IPS-18c (cell line): Measurements from ENCODE around the gene UBTD1.

ENCODE experiments used
- H3K4me3 ChIP-seq: 2 replicates; pipeline ENCODE4 v1.7.0; 2013; ENCODE audit warnings: low read depth, mild to moderate bottlenecking, low read length, moderate library complexity; ENCODE audit not compliant: insufficient read depth
- H3K9me3 ChIP-seq: one replicate; pipeline ENCODE4 v1.6.1; 2013; ENCODE audit warnings: mild to moderate bottlenecking, low read length, moderate library complexity; ENCODE audit not compliant: control insufficient read depth, insufficient read depth

UBTD1 gene

DNA sequence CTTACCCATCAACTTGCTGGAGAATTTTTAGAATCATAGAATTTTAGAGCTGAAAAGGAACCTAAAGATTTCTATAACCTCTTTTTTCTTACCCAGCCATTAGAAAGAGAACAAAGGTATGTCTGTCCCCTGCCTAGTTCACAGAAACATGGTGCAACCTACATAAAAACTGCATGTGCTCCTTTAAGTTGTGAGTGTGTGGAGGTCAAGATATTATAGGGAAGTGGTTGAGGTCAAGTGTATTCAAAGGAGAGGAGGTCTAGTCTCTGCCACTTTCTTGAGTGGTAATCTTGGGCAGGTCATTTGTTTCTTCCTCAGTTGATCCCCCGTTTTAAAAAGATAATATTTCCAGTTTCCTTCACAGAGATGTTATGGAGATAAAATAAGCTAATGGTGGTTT is 6.4 kb downstream of the UBTD1 start:
- Histone ChIP-seq H3K4me3 (no peak overlapping the region), H3K9me3 (no peaks in the 10 kb centered on the region)

DNA sequence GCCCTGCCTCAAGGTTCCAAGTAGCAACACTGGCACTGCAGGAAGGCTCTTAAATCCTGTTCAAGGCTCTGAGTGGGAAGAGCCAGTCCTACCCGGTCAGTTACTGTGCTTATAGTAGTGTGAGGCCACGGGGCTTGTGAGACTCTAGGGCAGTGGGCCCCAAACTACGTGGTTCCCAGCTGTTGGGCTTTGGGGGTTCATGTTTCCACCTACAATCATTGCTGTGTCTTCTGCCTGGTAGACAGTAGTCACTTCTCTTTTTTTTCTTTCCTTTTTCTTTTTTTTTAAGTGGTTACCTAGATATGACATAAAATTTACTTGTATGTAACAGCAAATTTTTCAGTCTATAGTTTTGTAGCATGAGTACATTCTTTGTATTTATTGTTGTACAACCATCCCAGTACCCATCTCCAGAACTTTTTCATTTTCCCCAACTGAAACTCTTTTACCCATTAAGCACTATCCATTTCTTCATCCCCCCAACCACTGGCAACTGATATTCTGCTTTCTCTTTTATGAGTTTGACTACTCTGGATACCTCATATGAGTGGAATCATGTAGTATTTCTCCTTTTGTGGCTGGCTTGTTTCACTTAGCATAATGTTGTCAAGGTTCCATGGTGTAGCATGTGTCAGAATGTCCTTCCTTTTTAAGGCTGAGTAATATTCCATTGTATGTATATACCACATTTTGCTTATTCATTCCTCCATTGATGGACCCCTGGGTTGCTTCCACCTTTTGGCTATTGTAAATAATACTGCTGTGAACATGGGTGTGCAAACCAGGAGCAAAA is 7.7 kb downstream of the UBTD1 start:
- H3K4me3 ChIP-seq = no peak overlapping the region
- no peaks in the 10 kb centered on the region for H3K9me3 ChIP-seq

DNA sequence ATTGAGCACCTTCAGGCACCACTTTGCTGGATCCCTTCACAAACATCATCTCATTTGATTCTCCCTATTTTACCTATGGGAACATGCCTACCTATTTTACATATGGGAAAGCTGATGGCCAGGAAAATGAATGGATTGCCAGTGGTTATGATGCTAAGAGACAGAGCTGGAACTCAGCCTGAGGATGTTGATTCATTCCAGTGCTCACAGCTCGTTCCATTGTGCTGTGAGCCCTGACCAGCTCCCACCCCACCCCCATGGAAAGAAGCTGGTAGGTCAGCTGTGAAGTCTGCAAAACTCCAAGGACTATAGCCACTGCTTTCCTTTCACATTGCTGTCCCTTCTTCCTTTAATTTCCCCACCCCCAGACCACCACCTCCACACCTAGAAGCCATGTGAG is 9.6 kb downstream of the UBTD1 start:
- H3K9me3 ChIP-seq = no peaks in the 10 kb centered on the region
- H3K4me3 ChIP-seq = no peak overlapping the region; the same call in 1 of the 2 replicates

DNA sequence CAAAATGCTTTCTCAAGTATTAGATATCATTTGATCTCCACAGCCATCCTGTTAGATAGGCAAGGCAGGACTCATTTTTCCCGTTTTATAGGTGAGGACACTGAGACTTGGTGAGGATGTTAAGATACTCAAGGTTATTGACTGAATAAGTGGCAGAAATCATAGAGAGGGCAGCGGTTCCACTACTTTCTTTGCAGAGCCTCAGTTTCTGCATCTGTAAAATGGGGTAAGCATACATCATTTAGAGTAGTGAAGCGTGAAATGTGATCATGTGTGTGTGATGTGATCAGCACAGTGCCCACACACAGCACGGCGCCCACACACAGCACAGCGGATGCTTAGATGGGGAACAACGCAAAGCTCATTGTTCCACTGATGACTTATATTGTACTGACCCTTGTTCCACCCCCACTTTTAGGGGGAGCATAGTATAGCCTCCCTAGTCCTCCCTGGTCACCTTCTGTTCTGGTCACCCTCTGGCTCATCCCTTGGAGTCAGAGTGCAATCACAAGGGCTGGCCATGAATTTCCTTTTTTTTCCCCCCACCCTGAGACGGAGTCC is 10.5 kb downstream of the UBTD1 start:
- no peak overlapping the region for H3K4me3 ChIP-seq
- H3K9me3 ChIP-seq = no peaks in the 10 kb centered on the region

DNA sequence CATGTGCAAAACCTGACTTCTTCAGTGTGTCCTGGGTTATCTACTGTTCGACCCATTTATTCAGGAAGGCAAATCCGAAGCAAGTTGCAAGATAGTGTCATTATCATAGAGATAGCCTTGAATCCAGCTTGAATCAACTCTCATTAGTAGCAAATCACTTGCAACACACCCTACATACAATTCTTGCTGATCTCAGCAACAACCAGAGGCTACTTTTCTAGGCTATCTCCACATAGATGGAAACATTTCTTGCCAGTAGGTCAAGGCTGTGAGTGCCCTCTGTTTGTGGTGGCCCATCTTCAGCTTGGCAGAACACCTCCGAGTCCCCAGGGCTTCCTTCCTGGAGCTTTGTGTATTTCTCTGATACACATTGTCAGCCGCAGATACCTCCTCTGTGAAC is 12.0 kb downstream of the UBTD1 start:
- H3K9me3 ChIP-seq = no peaks in the 10 kb centered on the region
- no peak overlapping the region for H3K4me3 ChIP-seq

DNA sequence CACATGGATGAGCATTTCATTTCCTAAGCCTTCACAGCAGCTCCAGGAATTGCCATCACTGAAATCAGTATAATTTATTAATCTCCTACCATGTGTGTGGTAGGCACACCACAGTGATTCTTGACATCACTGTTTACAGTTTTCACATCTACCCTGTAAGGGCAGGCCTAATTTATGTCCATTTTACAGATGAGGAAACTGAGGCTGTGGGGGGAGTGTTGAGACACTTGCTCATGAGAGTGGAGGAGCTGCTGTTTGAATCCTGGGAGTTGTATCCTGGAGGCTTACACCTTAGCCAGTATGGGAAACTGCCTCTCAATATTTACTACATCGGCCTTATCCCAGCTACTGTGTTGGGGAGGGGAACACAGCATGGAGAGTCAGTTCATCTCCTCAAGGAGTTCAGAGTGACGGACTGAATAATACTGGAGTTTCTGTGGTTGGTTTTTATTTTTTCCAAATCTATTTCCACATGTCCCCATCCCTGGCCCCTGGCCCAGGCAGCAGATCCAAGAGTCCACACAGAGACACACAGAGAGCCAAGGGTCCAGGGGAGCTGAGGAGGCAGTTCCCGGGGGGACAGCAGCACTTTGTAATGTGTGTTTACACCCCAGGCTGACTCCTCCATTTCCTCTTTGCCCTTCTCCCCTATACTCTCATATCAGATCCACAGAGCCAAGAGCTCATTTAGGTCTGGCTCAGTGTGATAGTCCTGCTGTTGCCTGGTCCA is 13.2 kb downstream of the UBTD1 start:
- Histone ChIP-seq H3K9me3 (no peaks in the 10 kb centered on the region), H3K4me3 (no peak overlapping the region)

DNA sequence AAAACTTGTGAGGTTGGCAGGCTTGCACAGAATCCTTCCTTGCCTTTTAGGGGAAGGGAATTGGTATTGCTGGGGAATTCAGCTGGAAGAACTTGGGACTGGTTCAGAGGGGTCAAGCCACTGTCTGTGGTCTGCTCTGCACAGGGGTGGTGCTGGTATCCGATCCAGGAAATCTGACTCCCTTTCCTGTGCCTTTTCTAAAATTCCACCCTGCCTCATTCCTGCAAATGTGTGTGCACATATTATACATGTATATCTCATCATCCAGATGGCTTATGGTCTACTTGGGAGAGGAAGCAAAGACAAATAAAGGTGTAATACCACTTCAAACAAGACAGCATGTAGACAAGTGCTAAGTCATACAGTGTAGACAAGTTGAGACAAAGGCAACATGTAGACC is 14.3 kb downstream of the UBTD1 start:
- H3K9me3 ChIP-seq = no peaks in the 10 kb centered on the region
- no peak overlapping the region for H3K4me3 ChIP-seq

DNA sequence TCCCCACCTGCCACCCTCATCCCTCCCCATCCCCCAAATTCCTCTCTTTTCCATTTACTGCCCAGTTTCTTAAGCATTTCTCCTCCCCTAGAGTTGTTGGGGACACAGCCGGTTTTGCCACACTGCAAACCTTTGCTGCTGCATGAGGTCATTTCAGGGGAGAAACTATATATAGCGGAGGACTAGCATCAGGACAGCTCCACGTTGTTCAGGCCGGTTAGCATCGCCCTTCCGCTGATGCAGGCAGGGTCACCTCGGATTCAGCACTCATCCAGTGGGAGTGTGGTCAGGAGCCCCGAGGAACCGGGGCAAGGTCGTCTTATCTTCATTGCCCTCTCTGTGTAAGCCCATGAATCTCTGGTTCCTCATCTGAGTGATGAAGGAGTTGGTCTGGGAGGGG is 15.6 kb downstream of the UBTD1 start:
- no peaks in the 10 kb centered on the region for H3K9me3 ChIP-seq
- H3K4me3 ChIP-seq = no peak overlapping the region

DNA sequence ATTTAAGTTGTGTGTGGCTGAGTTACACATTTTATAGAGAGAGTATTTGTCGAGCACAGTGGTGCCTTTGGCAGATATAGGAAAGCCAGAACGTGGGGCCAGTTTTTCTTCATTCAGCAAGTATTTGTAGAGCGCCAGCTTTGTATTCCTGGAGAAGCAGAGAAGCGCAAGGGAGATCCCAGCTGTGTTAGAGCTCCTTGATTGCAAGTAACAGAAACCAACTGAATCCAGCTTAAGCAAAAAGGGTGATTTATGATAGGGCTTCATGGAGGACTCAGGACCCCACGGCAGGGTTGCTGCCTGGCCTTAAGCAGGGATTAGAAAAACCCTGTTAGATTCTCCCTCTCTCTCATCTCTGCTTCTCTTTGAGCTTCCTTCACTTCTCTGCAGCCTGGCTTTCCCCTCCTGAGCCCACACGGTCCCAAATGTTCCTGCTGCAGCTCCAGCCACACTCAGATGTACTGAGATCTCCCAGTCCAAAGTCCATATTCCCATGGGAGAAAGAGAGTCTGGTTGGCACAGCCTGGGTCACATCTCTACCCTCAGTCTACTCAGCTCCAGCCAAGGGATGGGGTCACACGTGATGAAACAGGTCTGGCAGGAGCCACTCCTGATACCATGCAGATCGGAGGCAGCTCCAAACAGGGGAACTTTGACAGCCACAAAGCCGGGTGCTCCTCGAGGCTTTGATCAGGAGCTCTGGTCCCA is 16.7 kb downstream of the UBTD1 start:
- H3K4me3 ChIP-seq = no peak overlapping the region
- H3K9me3 ChIP-seq = no peaks in the 10 kb centered on the region

DNA sequence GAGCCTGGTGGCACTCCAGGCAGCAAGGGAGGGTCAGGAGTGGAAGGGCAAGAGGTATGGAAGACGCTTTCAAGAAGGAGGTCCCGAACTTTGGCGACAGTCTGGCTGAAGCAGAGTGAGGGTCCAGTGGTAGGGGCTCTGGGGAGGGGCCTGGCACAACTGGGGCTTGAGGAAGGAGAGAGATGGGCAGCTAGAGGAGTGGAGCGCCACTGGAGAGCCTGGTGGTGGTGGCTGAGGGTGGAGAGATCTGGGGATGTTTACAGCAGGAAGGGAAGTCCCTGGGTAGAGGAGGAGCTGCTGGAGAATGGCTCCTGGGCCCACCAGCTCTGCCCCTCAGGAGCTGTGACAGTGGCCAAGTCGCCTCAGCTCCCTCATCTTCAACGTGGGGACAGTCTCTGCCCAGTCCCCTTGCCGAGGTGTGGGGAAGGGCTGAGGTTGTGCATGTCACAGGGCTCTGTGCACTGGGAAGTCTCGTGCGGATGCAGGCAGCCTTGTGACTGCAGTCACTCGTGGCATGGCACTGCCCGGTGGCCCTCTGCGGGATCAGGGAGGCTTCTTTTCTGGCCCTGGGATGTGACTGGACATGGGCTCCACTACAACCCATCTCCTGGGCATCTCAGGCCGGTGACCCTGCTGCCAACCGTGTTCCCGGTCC is 18.5 kb downstream of the UBTD1 start:
- Histone ChIP-seq H3K9me3 (no peaks in the 10 kb centered on the region), H3K4me3 (no peak overlapping the region)

DNA sequence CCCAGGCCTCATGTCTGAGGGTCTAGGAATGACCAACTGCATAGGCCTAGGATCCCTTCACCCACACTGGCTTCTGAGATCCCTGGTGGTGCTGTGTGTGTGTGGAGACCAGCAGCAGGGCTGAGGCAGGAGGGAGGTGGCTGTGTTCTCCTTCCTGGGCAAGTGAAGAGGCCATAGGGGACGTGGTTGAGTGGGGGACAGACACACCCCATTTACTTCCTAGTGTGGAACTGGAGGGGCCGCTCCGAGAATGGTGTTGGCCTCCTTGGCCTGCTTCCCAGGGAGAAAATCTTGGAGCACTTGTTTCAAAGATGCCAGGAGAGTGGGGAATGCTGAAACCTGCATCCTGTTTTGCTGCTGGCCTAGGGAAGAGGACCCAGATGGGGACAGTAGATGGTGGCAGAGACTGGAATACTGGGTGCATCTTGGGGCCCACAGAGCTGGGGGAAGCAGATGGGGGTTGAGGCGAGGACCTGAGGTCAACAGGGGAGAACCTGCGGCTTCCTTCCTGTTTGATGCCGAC is 19.1 kb downstream of the UBTD1 start:
- no peaks in the 10 kb centered on the region for H3K9me3 ChIP-seq
- no peak overlapping the region for H3K4me3 ChIP-seq

DNA sequence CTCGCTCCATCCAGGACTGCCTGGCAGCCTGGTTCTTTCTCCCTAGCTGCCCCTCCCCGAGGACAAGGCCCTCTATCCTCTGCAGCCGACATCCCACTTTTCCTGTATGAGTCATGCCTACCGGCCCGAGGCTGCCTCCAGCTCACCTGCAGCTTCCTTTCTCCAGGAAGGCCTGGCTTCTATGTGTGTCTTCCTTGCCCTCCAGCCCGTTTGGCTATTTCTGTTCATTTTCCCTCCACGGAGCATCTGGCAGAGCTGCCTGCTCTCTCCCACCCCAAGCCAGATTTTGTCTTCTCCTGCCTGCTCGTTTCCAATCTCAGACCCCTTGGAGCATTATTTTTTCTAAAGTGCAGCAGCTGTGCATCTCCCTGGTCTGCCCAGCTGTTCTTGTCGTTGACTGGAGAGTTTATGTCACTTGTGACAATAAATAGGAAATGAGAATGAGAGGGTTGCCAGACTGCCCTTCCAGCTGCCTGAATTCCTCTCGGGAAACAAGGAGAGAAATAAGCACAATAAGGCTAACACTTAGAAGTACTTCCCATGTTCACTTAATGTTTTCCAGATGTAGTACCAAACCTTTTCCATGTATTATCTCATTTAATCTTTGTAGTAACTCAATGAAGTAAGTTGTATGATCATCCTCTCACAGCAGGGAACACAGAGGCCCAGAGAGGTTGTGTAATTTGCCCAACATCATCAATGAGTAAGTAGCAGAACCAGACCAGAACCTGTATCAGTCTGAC is 19.7 kb downstream of the UBTD1 start:
- Histone ChIP-seq H3K9me3 (no peaks in the 10 kb centered on the region), H3K4me3 (no peak overlapping the region)

DNA sequence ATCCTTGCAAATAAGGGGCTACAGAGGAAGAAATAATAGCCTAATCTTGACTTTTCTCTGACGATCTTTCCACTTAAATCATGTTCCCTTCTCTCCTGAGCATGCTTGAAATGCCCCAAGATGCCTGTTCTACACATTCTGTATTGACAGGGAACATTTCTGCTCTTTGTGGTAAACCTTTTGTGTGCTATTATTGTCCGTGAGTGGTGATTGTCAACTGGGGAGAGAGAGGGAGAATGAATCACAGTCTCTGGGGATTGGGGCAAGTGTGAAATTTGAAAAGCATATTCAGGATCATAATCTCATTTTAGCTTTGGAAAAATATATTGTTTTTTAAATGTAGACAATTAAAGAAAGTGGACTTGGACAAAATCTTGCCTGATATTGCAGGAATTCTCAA is 20.6 kb downstream of the UBTD1 start:
- no peak overlapping the region for H3K4me3 ChIP-seq
- no peaks in the 10 kb centered on the region for H3K9me3 ChIP-seq

DNA sequence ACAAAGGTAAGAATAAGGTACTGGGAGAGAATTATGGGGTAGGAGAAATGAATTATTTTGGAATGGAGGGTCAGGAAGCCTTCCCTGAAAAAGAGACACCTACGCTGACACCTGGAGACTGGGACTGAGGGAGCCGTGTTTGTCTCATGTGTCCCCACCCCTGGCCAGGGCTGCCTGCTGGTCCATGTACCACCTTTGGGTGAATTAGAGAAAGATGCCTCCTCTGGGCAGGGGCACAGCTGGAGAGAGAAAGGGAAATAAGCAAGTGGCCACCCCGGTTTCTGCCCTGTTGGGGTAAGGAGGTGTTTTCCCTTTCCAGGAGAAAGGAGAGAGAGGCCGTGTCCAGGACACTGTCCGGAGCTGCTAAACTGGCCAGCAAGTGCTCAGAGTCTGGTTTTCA is 21.8 kb downstream of the UBTD1 start:
- Histone ChIP-seq H3K4me3 (no peak overlapping the region), H3K9me3 (no peaks in the 10 kb centered on the region)

DNA sequence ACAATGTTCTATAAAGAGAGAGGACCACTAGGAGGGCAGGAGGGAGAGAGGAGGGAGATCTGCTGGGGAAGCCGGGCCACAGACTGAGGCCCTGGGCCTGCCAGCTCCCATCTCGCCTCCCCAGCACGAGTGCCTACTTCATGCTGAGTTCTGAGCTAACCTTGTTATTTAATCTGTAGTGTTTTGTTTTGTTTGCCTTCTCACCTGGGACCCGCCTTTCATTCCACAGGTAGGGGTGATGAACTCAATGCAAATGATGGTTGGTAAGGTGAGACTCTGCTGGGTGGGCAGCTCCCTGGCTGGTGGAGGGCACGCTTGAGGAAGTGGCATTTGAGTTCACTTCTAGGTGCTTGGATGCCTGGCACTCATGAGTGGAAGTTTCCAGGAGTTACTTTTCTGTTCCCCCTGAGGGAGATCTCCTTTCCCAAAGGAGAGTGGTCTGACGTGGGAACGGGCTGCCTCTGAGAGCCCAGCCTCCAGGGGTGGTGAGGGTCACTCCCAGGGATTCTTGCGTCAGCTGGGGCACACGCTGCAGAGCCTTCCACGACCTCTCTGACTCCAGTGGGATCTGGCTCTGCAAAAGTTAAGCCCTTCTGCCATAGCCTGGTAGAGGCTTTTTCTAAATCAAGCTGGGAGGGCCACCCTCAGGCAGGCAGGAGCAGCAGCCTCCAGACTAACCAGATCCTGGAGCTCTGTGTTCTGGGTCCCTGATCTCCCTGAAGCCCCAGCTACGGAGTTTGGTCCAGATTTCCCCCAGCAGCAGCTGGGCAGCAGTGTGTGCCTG is 22.4 kb downstream of the UBTD1 start:
- no peaks in the 10 kb centered on the region for H3K9me3 ChIP-seq
- H3K4me3 ChIP-seq = no peak overlapping the region

DNA sequence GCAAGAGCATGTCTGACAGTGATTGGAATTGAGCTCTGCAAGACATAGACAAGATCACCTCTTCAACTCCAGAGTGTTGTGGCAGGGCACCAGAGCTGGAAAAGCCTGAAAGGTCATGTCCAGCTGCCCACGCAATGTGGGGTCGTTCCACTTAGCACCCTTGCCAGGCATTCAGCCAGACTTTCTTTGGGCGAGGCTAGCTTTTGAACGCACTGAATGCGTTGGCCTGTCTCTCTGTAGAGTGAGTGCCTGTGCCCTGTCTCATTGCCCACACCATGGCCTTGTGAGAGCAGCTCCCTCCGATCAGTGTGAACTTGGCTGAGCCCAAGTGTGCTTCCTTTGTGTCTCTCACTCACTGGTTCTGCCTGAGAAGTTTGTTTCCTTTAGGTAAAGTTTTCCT is 23.3 kb downstream of the UBTD1 start:
- no peak overlapping the region for H3K4me3 ChIP-seq
- H3K9me3 ChIP-seq = no peaks in the 10 kb centered on the region
